GM18909 (cell line): ENCODE data around the gene CCDC116.
"Not testable (repeated sequence)": the region's sequence is repeated elsewhere in the genome, so short reads cannot be mapped to it uniquely, and the experiment has no call there.

Experiments used
- ATAC-seq: cut with Tn5 transposase; IDR thresholded peaks from one replicate; pipeline ENCODE4 v1.9.1; 2021; ENCODE audit warnings: mild to moderate bottlenecking; ENCODE audit not compliant: unreplicated experiment, poor library complexity

CCDC116 gene

GRCh38 chr22:21606775-21607174 lies 25.8 kb upstream of the CCDC116 start:
- no peak for ATAC-seq

GRCh38 chr22:21609556-21610157 lies 22.9 kb upstream of the CCDC116 start:
- ATAC-seq, result not testable (repeated sequence)

GRCh38 chr22:21611210-21611977 lies 21.2 kb upstream of the CCDC116 start:
- no peak for ATAC-seq

- ATAC-seq, result no peak
These were observed 19.7 kb upstream of the CCDC116 start for GRCh38 chr22:21612858-21613257.

DNA sequence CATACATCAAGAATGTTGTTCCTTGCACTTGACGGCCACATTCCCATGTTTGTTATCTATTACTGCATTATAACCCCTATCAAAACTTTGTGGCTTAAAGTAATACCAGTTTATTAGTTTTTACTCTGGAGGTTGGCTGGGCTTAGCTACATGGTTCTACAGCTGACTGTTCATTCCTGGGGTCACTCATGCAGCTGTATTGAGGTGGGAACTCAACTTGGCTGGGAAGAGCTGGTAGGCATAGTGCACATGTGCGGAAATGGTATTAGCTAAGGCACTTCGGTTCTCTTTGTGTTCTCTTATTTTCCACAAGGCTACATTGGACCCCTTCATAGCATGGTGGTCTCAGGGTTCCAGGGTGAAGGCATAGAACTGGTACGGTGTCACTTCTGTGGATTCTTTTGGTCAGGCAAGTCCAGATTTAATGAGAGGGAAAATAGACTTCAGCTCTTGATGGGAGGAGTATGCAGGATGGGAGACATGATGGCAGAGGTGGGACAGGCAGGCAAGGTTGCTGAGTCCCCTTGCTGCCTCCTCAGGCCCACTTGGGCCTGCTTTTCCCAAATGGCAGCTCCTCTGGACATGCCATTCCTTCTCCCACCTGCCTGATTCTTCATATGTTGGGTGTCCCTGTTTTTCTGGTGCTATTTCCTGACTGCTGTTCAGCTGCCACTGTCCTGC lies 18.9 kb upstream of the CCDC116 start:
- ATAC-seq, result no peak

DNA sequence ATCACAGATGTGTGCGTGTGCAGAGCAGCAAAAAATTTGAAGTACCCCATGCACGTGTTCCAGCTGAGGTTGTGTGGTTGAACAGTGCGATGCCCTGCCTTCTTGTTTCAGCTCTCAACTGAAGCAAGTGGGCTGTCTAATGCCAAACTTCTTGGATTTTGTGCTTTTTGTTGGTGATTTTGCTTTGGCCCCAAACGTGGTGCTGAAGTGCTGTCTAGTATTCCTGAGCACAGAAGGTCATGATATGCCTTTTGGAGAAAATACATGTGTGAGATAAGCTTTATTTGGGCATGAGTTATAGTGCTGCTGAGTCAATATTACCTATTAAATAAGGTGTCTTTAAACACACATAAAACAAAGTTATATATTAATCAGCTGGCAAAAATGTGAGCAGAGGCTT lies 16.8 kb upstream of the CCDC116 start:
- ATAC-seq, result no peak

GRCh38 chr22:21617337-21617736 lies 15.2 kb upstream of the CCDC116 start:
- not testable (repeated sequence) for ATAC-seq

DNA sequence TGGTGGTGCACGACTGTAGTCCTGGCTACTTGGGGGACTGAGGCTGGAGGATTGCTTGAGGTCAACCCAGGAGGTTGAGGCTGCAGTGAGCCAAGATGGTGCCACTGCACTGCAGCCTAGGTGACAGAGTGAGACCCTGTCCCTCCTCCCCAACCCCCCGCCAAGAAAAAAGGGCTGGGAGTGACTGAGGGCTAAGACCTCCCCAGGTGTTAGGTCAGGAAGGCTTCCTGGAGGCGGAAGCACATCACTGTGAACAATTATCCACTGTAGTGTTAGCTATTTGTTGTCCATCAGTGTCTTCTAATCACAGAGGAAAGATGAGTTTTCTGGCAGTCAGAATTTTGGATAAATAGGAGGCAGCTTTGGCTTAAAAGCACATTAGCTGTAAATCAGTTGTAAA lies 11.5 kb upstream of the CCDC116 start:
- no peak for ATAC-seq

- ATAC-seq, result no peak
These were observed 10.3 kb upstream of the CCDC116 start for GRCh38 chr22:21622011-21622918.

DNA sequence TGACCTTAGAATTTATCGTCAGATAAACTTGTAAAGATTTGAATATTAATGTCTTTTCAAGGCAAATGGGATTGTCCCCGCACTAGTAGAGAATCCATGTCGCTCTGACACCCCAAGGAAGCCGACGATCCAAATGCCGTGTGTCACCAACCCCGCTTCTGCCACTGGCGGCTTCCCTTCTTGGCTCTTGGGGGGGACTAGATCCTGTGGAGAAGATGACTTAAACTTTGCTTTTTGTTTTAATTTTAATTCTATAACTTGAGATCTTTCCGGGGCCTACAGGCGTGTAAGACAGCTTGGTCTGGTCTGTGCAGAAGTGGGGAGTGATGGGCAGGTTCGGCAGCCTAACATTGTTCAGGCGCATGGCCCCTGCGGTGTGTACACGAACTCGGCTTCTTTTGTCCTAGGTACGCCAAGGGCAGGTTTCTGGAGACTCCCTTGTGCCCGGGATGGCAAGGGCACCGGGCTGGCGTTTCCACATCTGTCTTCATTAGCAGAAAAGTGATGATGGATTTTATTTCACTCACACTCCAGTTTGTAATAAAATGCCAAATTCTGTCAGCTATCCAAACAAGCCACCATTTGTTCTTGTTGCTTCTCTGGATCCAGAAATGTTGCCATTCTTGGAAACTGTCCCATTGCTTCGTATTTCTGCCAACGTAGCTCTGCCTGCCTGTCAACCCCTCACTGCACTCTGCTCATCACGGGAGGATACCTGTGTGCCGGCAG lies 9.5 kb upstream of the CCDC116 start:
- no peak for ATAC-seq

GRCh38 chr22:21623648-21623970 lies 9.0 kb upstream of the CCDC116 start:
- ATAC-seq, result no peak

DNA sequence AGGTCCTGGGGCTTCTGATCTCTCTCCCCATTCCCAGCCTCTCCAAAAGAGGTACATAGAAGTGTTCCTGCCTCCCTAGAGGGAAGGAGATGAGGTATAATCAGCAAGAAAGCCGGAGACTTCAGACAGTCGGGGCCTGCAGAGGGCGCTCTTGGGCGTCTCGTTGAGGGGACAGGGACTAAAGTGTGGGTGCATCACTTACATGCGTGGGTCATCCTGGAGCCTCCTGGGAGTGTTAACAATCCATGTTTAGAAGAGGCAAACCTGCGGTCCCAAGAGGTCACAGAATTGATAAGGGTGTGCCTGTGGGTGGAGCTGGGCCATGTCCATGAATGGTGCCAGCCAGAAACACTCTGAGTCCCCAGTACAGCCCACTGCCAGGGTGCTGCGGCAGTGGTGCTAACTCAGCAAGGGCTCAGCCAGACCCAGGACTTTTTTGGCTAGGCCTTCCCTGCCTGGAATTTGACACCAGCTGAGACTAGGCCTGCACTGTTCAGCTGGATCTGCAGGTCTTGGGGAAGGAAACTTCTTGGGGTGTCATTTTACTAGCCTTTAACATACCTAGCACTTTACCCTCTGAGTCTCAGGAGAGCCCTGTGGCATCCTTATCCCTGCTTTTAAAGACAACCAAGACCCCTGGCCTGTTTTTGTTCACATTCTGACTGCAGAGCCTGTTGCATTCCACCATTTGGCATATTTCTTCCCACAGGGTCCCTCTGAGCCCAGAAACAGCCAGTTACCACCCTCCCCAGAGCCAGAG lies 8.3 kb upstream of the CCDC116 start:
- ATAC-seq, result no peak

GRCh38 chr22:21624880-21625791 lies 7.4 kb upstream of the CCDC116 start:
- ATAC-seq, result no peak

DNA sequence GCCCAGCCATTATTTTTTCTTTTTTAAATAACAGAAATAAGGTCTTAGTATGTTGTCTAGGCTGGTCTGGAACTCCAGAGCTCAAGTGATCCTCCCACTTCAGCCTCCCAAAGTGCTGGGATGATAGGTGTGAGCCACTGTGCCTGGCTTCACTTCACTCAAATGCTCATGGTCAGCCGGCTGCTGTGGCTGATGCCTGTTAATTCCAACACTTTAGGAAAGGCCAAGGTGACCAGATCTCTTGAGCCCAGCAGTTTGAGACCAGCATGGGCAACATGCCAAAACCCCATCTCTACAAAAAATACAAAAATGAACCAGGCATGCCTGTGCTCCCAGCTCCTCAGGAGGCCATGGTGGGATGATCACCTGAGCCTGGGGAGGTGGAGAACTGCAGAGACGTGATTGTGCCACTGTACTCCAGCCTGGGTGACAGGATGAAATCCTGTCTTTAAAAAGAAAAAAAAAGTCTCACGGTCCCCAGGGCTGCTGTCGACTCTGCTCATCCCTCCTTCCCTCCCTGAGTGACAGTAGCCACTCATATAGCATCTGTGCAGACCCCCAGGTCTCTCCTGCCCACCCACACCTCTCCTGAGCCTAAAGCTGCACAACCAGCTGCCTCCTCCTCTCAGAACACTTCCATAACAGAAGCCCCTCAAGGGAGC lies 6.4 kb upstream of the CCDC116 start:
- no peak for ATAC-seq

GRCh38 chr22:21626735-21627469 lies 5.7 kb upstream of the CCDC116 start:
- ATAC-seq, result no peak

GRCh38 chr22:21628386-21629254 lies 3.9 kb upstream of the CCDC116 start:
- no peak for ATAC-seq
